Measurements from ENCODE around the gene CHD3.
A peak's percentile ranks its signal among the peaks of the same experiment; 100 is the strongest.

The CHD3 gene

DNA sequence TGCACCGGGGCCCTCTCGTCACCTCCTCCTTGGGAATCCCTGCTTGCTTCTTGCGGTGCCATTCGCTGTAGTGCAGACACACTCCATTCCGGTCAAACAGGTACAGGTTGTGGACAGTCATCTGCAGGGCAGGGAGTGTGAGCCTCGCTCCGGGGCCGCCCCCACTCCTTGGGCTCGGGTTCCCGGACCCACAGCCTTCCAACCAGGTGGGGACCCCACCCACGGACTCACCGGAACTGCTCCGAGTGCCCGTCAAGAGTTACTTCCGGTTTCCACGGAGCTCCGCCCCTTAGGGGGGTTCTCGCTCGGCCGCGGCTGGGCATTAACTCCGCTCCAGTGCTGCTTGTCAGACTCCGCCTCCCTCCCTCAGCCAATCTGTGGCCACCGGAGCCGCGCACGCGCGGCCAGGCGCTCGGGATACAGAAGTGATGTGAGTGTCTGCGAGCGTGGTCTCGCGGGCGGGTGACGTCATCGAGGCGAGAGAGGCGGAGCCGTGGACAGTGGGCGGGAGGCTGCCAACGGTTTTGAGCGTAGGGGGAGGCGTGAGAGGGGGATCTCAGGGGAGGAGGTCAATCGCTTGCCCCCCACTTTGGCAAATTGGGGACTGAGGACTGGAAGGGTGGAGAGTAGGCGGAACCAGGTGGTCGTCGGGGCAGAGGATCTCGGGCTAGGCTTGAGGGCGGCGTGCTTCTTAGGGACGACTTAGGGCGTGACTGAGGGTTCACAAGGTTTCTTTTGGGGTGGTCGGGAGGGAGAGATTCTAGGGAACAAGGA lies 43.3 kb downstream of the CHD3 start, which contains the start of the genes CNTROB and TRAPPC1:
CNTROB (plus strand) TSS at position 498 of the 774 bp plus-strand sequence. CDS start 874 bp downstream, outside the sequence.
TRAPPC1 (minus strand) TSS at position 238 of the 774 bp plus-strand sequence; CDS start at position 121, 117 bp downstream.
- Histone ChIP-seq H3K4me3 (ENCODE audit: low read depth in 1 of 2, low read length in 2 of 2) (peak within 1 kb of the TSS; percentile 88 to 99), H3K9ac (ENCODE audit: low read depth in 1 of 2, low read length in 2 of 2) (peak within 1 kb of the TSS; percentile 94 to 96), H3K27ac (ENCODE audit: low read depth, low read length) (peak within 1 kb of the TSS; percentile 17), H3K36me3 (ENCODE audit: control insufficient read depth in 1 of 2, insufficient read depth in 2 of 2, low read length in 2 of 2) (peaks cover 5 to 15% of the 10 kb centered on the region in 2 donors), H3K4me1 (ENCODE audit: control insufficient read depth in 1 of 2, insufficient read depth in 2 of 2, low read length in 2 of 2) (peaks cover 21 to 23% of the 10 kb centered on the region in 2 donors), H3K27me3 (ENCODE audit: control insufficient read depth in 1 of 2, insufficient read depth in 2 of 2, low read length in 2 of 2) (no peaks in the 10 kb centered on the region), H3K9me3 (ENCODE audit: control insufficient read depth in 1 of 2, low read length in 2 of 2) (no peaks in the 10 kb centered on the region)

DNA sequence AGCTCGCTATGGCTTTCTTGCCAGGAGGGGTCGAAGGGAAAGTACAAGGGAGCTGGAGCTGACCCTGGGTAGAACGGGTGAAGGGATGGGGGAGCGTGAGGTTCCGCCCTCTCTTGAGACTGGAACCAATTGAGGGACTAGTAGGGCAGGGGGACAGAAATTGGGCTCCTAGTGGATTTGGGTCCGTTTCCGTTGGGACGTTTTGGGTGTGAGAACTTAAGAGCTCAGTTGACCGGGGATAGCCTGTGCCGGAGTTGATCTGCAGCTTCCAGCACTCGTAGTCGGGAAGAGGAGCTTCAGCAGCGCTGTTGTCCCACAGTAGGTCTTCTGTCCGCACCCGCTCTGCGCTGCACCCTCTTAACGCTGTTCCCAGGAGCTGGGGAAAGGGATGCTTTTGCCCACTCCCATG lies 43.9 kb downstream of the CHD3 start:
- no peak overlapping the region for H3K27ac ChIP-seq (ENCODE audit: low read depth, low read length)
- H3K4me3 ChIP-seq (ENCODE audit: low read depth in 1 of 2, low read length in 2 of 2): peak overlapping the region; percentile 88 to 99
- H3K36me3 ChIP-seq (ENCODE audit: control insufficient read depth in 1 of 2, insufficient read depth in 2 of 2, low read length in 2 of 2): peaks cover 6 to 17% of the 10 kb centered on the region in 2 donors
- peaks cover 21 to 23% of the 10 kb centered on the region in 2 donors for H3K4me1 ChIP-seq (ENCODE audit: control insufficient read depth in 1 of 2, insufficient read depth in 2 of 2, low read length in 2 of 2)
- H3K9ac ChIP-seq (ENCODE audit: low read depth in 1 of 2, low read length in 2 of 2): peak overlapping the region; percentile 94 to 96
- H3K9me3 ChIP-seq (ENCODE audit: control insufficient read depth in 1 of 2, low read length in 2 of 2): no peaks in the 10 kb centered on the region
- H3K27me3 ChIP-seq (ENCODE audit: control insufficient read depth in 1 of 2, insufficient read depth in 2 of 2, low read length in 2 of 2): no peaks in the 10 kb centered on the region

DNA sequence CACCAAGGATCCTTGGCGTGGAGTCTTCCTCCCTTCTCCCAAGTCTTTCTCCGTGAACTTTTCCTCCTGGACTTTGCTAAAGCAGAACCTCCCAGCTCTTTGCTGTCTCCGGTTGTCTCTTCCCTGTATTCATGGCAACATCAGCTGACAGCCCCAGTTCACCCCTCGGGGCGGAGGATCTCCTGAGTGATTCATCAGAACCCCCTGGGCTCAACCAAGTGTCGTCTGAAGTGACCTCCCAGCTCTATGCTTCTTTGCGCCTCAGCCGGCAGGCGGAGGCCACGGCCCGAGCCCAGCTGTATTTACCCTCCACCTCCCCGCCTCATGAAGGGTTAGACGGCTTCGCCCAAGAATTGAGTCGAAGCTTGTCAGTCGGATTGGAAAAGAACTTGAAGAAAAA lies 44.4 kb downstream of the CHD3 start:
- Histone ChIP-seq H3K27ac (ENCODE audit: low read depth, low read length) (no peak overlapping the region), H3K27me3 (ENCODE audit: control insufficient read depth in 1 of 2, insufficient read depth in 2 of 2, low read length in 2 of 2) (no peaks in the 10 kb centered on the region), H3K4me3 (ENCODE audit: low read depth in 1 of 2, low read length in 2 of 2) (peak overlapping the region; percentile 88 to 99), H3K36me3 (ENCODE audit: control insufficient read depth in 1 of 2, insufficient read depth in 2 of 2, low read length in 2 of 2) (peaks cover 6 to 17% of the 10 kb centered on the region in 2 donors), H3K9ac (ENCODE audit: low read depth in 1 of 2, low read length in 2 of 2) (peak overlapping the region; percentile 94 to 96), H3K9me3 (ENCODE audit: control insufficient read depth in 1 of 2, low read length in 2 of 2) (no peaks in the 10 kb centered on the region), H3K4me1 (ENCODE audit: control insufficient read depth in 1 of 2, insufficient read depth in 2 of 2, low read length in 2 of 2) (peaks cover 21 to 23% of the 10 kb centered on the region in 2 donors)

DNA sequence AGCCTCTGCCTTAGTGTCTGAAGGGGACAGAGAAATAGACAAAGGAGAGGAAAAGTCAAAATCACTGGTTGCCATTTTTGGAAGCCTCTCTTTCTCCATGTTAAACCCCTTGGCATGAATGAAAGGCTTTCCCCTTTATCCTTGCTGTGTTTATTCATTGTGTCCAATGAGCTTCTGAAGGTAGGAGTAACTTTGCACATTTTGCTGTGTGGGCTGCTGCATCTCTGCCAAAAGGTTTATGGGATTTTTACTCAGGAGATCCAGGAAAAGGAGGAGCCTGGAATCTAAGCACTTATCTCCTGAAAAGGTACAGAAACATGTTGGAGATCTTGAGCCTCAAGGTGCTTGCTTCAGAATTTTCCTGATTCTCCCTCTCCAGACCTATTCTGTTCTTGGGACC lies 47.3 kb downstream of the CHD3 start:
- peaks cover 6 to 39% of the 10 kb centered on the region in 2 donors for H3K36me3 ChIP-seq (ENCODE audit: control insufficient read depth in 1 of 2, insufficient read depth in 2 of 2, low read length in 2 of 2)
- no peak overlapping the region for H3K9ac ChIP-seq (ENCODE audit: low read depth in 1 of 2, low read length in 2 of 2)
- no peak overlapping the region for H3K4me3 ChIP-seq (ENCODE audit: low read depth in 1 of 2, low read length in 2 of 2)
- no peaks in the 10 kb centered on the region for H3K9me3 ChIP-seq (ENCODE audit: control insufficient read depth in 1 of 2, low read length in 2 of 2)
- H3K27me3 ChIP-seq (ENCODE audit: control insufficient read depth in 1 of 2, insufficient read depth in 2 of 2, low read length in 2 of 2): no peaks in the 10 kb centered on the region
- no peak overlapping the region for H3K27ac ChIP-seq (ENCODE audit: low read depth, low read length)
- H3K4me1 ChIP-seq (ENCODE audit: control insufficient read depth in 1 of 2, insufficient read depth in 2 of 2, low read length in 2 of 2): peaks cover 17 to 20% of the 10 kb centered on the region in 2 donors

DNA sequence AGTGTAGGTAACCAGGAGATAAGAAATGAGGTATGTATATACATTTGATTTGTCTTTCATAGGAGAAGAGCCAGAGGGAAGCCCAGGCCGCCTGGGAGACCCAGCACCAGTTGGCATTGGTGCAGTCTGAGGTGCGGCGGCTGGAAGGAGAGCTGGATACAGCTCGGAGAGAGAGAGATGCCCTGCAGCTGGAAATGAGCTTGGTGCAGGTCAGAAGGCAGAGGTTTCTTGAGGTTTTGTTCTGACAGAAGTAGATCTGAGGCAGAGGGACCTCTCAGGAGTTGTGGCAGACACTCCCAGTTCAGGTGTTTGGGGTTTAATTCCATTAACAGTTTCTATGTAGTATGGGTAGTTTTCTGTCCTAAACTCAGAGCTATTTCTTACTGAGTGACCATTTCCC lies 51.4 kb downstream of the CHD3 start:
- Histone ChIP-seq H3K9me3 (ENCODE audit: control insufficient read depth in 1 of 2, low read length in 2 of 2) (no peaks in the 10 kb centered on the region), H3K4me3 (ENCODE audit: low read depth in 1 of 2, low read length in 2 of 2) (no peak overlapping the region), H3K36me3 (ENCODE audit: control insufficient read depth in 1 of 2, insufficient read depth in 2 of 2, low read length in 2 of 2) (peaks cover 20 to 59% of the 10 kb centered on the region in 2 donors)

GRCh38 chr17:7940743-7941142 lies 52.2 kb downstream of the CHD3 start:
- H3K4me3 ChIP-seq (ENCODE audit: low read depth in 1 of 2, low read length in 2 of 2): no peak overlapping the region
- H3K36me3 ChIP-seq (ENCODE audit: control insufficient read depth in 1 of 2, insufficient read depth in 2 of 2, low read length in 2 of 2): peaks cover 22 to 64% of the 10 kb centered on the region in 2 donors
- H3K27ac ChIP-seq (ENCODE audit: low read depth, low read length): no peak overlapping the region
- H3K4me1 ChIP-seq (ENCODE audit: control insufficient read depth in 1 of 2, insufficient read depth in 2 of 2, low read length in 2 of 2): no peaks in the 10 kb centered on the region
- H3K9me3 ChIP-seq (ENCODE audit: control insufficient read depth in 1 of 2, low read length in 2 of 2): no peaks in the 10 kb centered on the region
- no peaks in the 10 kb centered on the region for H3K27me3 ChIP-seq (ENCODE audit: control insufficient read depth in 1 of 2, insufficient read depth in 2 of 2, low read length in 2 of 2)
- H3K9ac ChIP-seq (ENCODE audit: low read depth in 1 of 2, low read length in 2 of 2): no peak overlapping the region

More for the DNA sequence above, 51.4 kb downstream of the CHD3 start:
- Histone ChIP-seq H3K4me1 (ENCODE audit: control insufficient read depth in 1 of 2, insufficient read depth in 2 of 2, low read length in 2 of 2) (no peaks in the 10 kb centered on the region), H3K9ac (ENCODE audit: low read depth in 1 of 2, low read length in 2 of 2) (no peak overlapping the region), H3K27ac (ENCODE audit: low read depth, low read length) (no peak overlapping the region), H3K27me3 (ENCODE audit: control insufficient read depth in 1 of 2, insufficient read depth in 2 of 2, low read length in 2 of 2) (no peaks in the 10 kb centered on the region)

GRCh38 chr17:7943291-7943690 lies 54.7 kb downstream of the CHD3 start:
- Histone ChIP-seq H3K36me3 (ENCODE audit: control insufficient read depth in 1 of 2, insufficient read depth in 2 of 2, low read length in 2 of 2) (peaks cover 28 to 71% of the 10 kb centered on the region in 2 donors), H3K4me1 (ENCODE audit: control insufficient read depth in 1 of 2, insufficient read depth in 2 of 2, low read length in 2 of 2) (no peaks in the 10 kb centered on the region), H3K9me3 (ENCODE audit: control insufficient read depth in 1 of 2, low read length in 2 of 2) (no peaks in the 10 kb centered on the region), H3K4me3 (ENCODE audit: low read depth in 1 of 2, low read length in 2 of 2) (no peak overlapping the region), H3K27me3 (ENCODE audit: control insufficient read depth in 1 of 2, insufficient read depth in 2 of 2, low read length in 2 of 2) (no peaks in the 10 kb centered on the region), H3K9ac (ENCODE audit: low read depth in 1 of 2, low read length in 2 of 2) (no peak overlapping the region), H3K27ac (ENCODE audit: low read depth, low read length) (no peak overlapping the region)

DNA sequence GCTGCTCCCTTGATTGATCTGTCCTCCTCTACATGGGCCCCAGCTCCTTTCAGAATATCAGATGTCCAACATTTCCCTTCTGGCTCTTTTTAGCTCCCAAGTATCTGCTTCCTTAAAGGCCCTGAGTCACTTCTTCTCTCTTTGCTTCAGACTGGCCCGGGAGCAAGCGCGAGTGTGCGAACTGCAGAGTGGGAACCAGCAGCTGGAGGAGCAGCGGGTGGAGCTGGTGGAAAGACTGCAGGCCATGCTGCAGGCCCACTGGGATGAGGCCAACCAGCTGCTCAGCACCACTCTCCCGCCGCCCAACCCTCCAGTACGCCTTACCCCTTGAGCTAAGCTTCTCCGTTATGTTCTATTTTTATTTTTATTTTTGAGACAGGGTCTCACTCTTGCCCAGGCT lies 55.7 kb downstream of the CHD3 start:
- Histone ChIP-seq H3K4me1 (ENCODE audit: control insufficient read depth in 1 of 2, insufficient read depth in 2 of 2, low read length in 2 of 2) (no peaks in the 10 kb centered on the region), H3K9me3 (ENCODE audit: control insufficient read depth in 1 of 2, low read length in 2 of 2) (no peaks in the 10 kb centered on the region), H3K27me3 (ENCODE audit: control insufficient read depth in 1 of 2, insufficient read depth in 2 of 2, low read length in 2 of 2) (no peaks in the 10 kb centered on the region), H3K27ac (ENCODE audit: low read depth, low read length) (no peak overlapping the region), H3K36me3 (ENCODE audit: control insufficient read depth in 1 of 2, insufficient read depth in 2 of 2, low read length in 2 of 2) (peaks cover 32 to 73% of the 10 kb centered on the region in 2 donors), H3K4me3 (ENCODE audit: low read depth in 1 of 2, low read length in 2 of 2) (no peak overlapping the region), H3K9ac (ENCODE audit: low read depth in 1 of 2, low read length in 2 of 2) (no peak overlapping the region)

GRCh38 chr17:7945651-7946050 lies 57.1 kb downstream of the CHD3 start:
- no peaks in the 10 kb centered on the region for H3K4me1 ChIP-seq (ENCODE audit: control insufficient read depth in 1 of 2, insufficient read depth in 2 of 2, low read length in 2 of 2)
- H3K36me3 ChIP-seq (ENCODE audit: control insufficient read depth in 1 of 2, insufficient read depth in 2 of 2, low read length in 2 of 2): peaks cover 32 to 61% of the 10 kb centered on the region in 2 donors
- H3K27ac ChIP-seq (ENCODE audit: low read depth, low read length): no peak overlapping the region
- no peak overlapping the region for H3K4me3 ChIP-seq (ENCODE audit: low read depth in 1 of 2, low read length in 2 of 2)
- H3K9ac ChIP-seq (ENCODE audit: low read depth in 1 of 2, low read length in 2 of 2): no peak overlapping the region
- no peaks in the 10 kb centered on the region for H3K9me3 ChIP-seq (ENCODE audit: control insufficient read depth in 1 of 2, low read length in 2 of 2)
- no peaks in the 10 kb centered on the region for H3K27me3 ChIP-seq (ENCODE audit: control insufficient read depth in 1 of 2, insufficient read depth in 2 of 2, low read length in 2 of 2)

DNA sequence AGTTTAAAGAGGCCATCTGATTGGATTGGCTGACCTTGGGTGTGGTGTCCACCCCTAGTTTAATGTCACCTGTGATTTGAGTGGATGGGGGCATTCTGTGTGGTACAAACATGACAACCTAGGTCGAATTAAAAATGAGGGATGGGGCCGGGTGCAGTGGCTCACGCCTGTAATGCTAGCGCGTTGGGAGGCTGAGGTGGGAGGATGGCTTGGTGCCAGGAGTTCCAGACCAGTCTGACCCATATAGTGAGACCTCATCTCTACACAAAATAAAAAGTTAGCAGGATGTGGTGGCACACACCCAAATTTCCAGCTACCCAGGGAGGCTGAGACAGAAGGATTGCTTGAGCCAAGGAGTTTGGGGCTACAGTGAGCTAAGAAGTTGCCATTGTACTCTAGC lies 57.9 kb downstream of the CHD3 start:
- no peaks in the 10 kb centered on the region for H3K4me1 ChIP-seq (ENCODE audit: control insufficient read depth in 1 of 2, insufficient read depth in 2 of 2, low read length in 2 of 2)
- H3K9me3 ChIP-seq (ENCODE audit: control insufficient read depth in 1 of 2, low read length in 2 of 2): no peaks in the 10 kb centered on the region
- H3K36me3 ChIP-seq (ENCODE audit: control insufficient read depth in 1 of 2, insufficient read depth in 2 of 2, low read length in 2 of 2): peaks cover 32 to 56% of the 10 kb centered on the region in 2 donors
- H3K9ac ChIP-seq (ENCODE audit: low read depth in 1 of 2, low read length in 2 of 2): no peak overlapping the region
- no peak overlapping the region for H3K4me3 ChIP-seq (ENCODE audit: low read depth in 1 of 2, low read length in 2 of 2)
- no peaks in the 10 kb centered on the region for H3K27me3 ChIP-seq (ENCODE audit: control insufficient read depth in 1 of 2, insufficient read depth in 2 of 2, low read length in 2 of 2)
- no peak overlapping the region for H3K27ac ChIP-seq (ENCODE audit: low read depth, low read length)
